OCI-LY7 (cell line): ENCODE measurements around the gene HDGFL3.

Source experiments
- EZH2phosphoT487 ChIP-seq: fragments of 200-600 bp; sonication (generic); IDR thresholded peaks from 2 replicates; pipeline ENCODE4 v1.6.1; 2018; ENCODE audit warnings: low read depth, borderline replicate concordance, mild to moderate bottlenecking, mixed run types, antibody characterized with exemption, low read length, moderate library complexity, mixed read lengths
- TF ChIP-seq, protein P1 (sequence below): fragments of 200-600 bp; sonication (generic); conservative IDR thresholded peaks from 2 replicates; pipeline ENCODE4 v1.5.1; 2014; ENCODE audit warnings: mild to moderate bottlenecking, antibody characterized with exemption, low read length, moderate library complexity, mixed read lengths

- TF ChIP-seq, protein P1, sequence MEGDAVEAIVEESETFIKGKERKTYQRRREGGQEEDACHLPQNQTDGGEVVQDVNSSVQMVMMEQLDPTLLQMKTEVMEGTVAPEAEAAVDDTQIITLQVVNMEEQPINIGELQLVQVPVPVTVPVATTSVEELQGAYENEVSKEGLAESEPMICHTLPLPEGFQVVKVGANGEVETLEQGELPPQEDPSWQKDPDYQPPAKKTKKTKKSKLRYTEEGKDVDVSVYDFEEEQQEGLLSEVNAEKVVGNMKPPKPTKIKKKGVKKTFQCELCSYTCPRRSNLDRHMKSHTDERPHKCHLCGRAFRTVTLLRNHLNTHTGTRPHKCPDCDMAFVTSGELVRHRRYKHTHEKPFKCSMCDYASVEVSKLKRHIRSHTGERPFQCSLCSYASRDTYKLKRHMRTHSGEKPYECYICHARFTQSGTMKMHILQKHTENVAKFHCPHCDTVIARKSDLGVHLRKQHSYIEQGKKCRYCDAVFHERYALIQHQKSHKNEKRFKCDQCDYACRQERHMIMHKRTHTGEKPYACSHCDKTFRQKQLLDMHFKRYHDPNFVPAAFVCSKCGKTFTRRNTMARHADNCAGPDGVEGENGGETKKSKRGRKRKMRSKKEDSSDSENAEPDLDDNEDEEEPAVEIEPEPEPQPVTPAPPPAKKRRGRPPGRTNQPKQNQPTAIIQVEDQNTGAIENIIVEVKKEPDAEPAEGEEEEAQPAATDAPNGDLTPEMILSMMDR = no peak
- TF ChIP-seq EZH2phosphoT487 = no peak
These were observed 115.2 kb downstream of the HDGFL3 start for GRCh38 chr15:83092309-83092976.
